Measurements from ENCODE around the gene CTNNA3. TPM values are rescaled to one million over a fixed set of nuclear protein-coding genes. Genes with fewer than 3 reads are reported as not detected.

CTNNA3 gene
- total RNA-seq, 2 donors from 2014 or later, result 0.37 to 1.1 TPM

DNA sequence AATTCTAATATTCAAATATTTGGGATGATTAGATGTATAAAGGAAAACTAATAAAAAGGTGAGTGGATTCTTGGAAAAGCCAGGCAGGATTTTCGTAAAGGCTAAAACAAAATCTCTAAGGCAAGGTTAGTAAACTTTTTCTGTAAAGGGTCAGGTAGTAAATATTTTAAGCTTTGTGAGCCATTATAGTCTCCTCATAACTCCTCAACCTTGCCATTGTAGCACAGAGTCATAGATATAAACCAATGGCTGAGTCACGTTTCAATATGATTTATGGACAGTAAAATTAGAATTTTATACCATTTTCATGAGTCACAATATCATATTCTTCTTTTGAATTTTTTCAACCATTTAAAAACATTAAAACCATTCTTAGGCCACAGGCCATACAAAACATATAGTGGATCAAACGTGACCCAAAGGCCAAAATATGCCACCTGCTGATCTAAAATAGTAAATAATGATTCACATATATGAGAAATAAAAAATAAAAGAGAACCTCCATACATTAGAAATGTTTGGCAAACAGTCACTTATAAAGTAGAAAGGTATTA is 1422.0 kb downstream of the CTNNA3 start:
- no peak overlapping the region for H3K9ac ChIP-seq (ENCODE audit: low read depth in 2 of 2, low read length in 2 of 2)
- DNase-seq, result no peak
- intact Hi-C loops (cut with DNase I), result no loop called here
- TF ChIP-seq CTCF (IDR thresholded peaks at IDR 0.05), result no peak
- H3K27ac ChIP-seq, result no peak overlapping the region
- no peaks in the 10 kb centered on the region for H3K36me3 ChIP-seq
- no peak overlapping the region for H3K4me3 ChIP-seq
- no peaks in the 10 kb centered on the region for H3K27me3 ChIP-seq
- H3K4me1 ChIP-seq, result no peaks in the 10 kb centered on the region
- no peaks in the 10 kb centered on the region for H3K9me3 ChIP-seq

DNA sequence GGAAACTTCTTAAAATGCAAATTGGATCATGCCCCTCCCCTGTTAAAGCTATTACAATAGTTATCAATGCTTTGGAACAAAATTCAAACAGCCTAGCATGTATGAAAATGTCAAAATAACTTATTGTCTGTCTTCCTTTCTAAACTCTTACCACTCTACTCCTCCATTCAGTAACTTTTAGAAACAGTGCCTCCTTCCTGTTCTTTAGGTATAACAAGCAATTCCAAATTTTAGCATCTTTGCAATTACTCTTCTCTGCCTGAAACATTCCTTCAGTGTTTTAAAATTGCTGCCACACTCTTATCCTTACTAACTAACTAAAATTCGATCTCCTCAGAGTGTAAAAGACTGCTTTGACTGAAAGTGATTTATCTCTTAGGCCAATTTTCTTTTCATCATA is 1430.6 kb downstream of the CTNNA3 start:
- no peak for TF ChIP-seq CTCF (IDR thresholded peaks at IDR 0.05)
- intact Hi-C loops (cut with DNase I), result no loop called here
- Histone ChIP-seq H3K27ac (no peak overlapping the region), H3K9me3 (no peaks in the 10 kb centered on the region), H3K9ac (ENCODE audit: low read depth in 2 of 2, low read length in 2 of 2) (no peak overlapping the region), H3K27me3 (no peaks in the 10 kb centered on the region), H3K4me3 (no peak overlapping the region), H3K36me3 (no peaks in the 10 kb centered on the region), H3K4me1 (no peaks in the 10 kb centered on the region)
- no peak for DNase-seq

DNA sequence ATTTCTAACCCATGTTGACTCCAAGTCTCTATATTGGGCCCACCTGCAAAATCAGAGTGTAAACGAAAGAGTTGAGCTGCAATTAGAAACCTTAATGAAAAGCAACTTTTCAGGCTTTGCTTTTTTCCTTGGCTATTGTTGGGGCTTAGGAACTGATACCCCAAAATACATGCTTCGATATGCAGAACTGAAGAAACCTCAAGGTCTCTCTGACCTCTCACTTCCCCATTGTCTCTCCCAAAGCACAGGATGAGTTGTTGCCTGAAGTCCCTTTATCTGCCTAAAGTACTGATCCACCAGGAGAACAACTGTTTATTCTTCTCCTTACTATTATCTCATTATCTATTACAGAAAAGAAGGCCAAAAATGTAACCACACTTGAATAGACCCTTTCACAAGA is 1436.2 kb downstream of the CTNNA3 start:
- Histone ChIP-seq H3K4me1 (no peaks in the 10 kb centered on the region), H3K4me3 (no peak overlapping the region), H3K27me3 (no peaks in the 10 kb centered on the region), H3K9ac (ENCODE audit: low read depth in 2 of 2, low read length in 2 of 2) (no peak overlapping the region), H3K27ac (no peak overlapping the region), H3K36me3 (no peaks in the 10 kb centered on the region), H3K9me3 (no peaks in the 10 kb centered on the region)
- no peak for DNase-seq
- intact Hi-C loops (cut with DNase I), result no loop called here
- TF ChIP-seq CTCF (IDR thresholded peaks at IDR 0.05), result no peak

- Histone ChIP-seq H3K9ac (ENCODE audit: low read depth in 2 of 2, low read length in 2 of 2) (no peak overlapping the region), H3K27me3 (no peaks in the 10 kb centered on the region), H3K36me3 (no peaks in the 10 kb centered on the region), H3K27ac (no peak overlapping the region), H3K4me3 (no peak overlapping the region), H3K9me3 (no peaks in the 10 kb centered on the region), H3K4me1 (no peaks in the 10 kb centered on the region)
- intact Hi-C loops (cut with DNase I), result no loop called here
- no peak for DNase-seq
- TF ChIP-seq CTCF (IDR thresholded peaks at IDR 0.05), result no peak
These were observed 1437.3 kb downstream of the CTNNA3 start for GRCh38 chr10:66258693-66259092.

DNA sequence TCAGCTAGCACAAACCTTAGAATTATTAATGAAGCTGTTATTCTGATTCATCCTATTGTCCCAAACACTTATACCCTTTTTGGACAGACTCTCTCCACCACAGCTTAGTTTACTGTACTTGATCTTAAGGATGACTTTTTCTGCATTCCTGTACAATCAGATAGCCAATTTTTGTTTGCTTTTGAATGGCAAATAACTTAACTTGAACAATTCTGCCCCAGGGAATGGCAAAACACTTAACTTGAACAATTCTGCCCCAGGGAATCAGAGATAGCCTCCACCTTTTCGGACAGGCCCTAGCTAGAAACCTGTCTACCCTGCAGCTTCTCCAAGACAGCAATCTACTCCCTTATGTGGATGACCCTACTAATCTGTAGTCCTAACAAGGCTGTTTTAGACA is 1438.2 kb downstream of the CTNNA3 start:
- H3K4me3 ChIP-seq, result no peak overlapping the region

More for the DNA sequence above, 1438.2 kb downstream of the CTNNA3 start:
- Histone ChIP-seq H3K4me1 (no peaks in the 10 kb centered on the region), H3K27me3 (no peaks in the 10 kb centered on the region), H3K9me3 (no peaks in the 10 kb centered on the region), H3K36me3 (no peaks in the 10 kb centered on the region), H3K27ac (no peak overlapping the region), H3K9ac (ENCODE audit: low read depth in 2 of 2, low read length in 2 of 2) (no peak overlapping the region)
- TF ChIP-seq CTCF (IDR thresholded peaks at IDR 0.05), result no peak
- DNase-seq, result no peak
- intact Hi-C loops (cut with DNase I), result no loop called here

Data from colonic mucosa (tissue), 4 donors.